HG03521 (cell line): ENCODE measurements around the gene TIMP2.

Experiments
- ATAC-seq: cut with Tn5 transposase; IDR thresholded peaks from one replicate; pipeline ENCODE4 v1.9.1; 2021; ENCODE audit warnings: mild to moderate bottlenecking, moderate library complexity; ENCODE audit not compliant: unreplicated experiment

Gene TIMP2

DNA sequence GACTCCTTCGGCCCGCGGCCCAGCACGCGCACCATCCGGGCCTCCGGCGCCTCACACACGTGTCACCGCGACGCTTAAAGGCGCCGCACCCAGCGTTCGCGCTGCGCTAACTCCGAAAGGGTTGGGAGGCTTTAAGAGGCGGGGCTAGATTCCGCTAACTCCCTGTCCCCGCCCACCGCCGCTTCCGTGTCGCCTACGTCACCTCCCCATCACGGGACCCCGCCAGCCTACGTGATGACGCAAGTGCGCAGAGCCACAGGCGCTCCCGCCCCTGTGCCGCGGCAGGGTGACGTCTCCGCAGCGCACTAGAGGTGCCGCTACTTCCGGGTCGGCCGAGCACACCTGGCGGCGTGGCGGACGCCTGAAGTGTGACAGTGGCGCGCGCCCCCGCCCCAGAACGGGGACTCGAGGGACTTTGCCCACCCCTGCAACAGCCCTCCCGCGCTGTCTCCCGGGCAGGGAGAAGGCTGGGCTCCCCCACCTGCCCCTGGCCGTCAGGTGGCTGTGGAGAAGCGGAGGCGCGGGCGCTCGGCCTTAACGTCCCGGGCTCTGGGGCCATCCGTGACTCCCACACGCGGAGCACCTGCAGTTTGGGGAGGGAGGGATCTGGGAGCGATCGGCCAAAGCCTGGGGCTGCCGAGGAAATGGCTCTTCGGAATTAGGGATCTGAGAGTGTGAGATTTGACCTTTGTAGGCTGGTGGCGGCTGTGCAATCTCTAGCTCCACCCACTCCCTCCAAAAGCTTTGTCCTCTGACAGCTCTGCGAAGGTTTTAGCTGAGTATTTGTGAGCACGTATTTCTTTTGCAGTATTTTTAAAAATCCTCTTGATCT, 84.2 kb downstream of the TIMP2 start, which contains the start of gene USP36:
USP36 (minus strand) TSS at position 35 of the 832 bp plus-strand sequence. CDS start 4,451 bp downstream, outside the sequence.
- ATAC-seq, result peak; percentile 88

DNA sequence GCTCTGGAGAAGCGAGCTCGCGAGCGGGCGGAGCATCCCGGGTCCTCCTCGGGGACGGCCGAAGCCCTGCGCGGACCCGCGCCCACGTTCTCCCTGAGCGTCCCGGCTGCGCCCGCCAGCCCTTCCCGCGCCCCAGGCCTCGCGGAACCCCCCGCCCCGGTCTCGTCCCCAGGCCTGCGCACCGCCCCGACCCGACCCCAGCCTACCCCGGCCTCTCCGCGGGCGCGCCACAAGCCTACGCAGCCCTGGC, 84.7 kb downstream of the TIMP2 start:
- no peak for ATAC-seq

DNA sequence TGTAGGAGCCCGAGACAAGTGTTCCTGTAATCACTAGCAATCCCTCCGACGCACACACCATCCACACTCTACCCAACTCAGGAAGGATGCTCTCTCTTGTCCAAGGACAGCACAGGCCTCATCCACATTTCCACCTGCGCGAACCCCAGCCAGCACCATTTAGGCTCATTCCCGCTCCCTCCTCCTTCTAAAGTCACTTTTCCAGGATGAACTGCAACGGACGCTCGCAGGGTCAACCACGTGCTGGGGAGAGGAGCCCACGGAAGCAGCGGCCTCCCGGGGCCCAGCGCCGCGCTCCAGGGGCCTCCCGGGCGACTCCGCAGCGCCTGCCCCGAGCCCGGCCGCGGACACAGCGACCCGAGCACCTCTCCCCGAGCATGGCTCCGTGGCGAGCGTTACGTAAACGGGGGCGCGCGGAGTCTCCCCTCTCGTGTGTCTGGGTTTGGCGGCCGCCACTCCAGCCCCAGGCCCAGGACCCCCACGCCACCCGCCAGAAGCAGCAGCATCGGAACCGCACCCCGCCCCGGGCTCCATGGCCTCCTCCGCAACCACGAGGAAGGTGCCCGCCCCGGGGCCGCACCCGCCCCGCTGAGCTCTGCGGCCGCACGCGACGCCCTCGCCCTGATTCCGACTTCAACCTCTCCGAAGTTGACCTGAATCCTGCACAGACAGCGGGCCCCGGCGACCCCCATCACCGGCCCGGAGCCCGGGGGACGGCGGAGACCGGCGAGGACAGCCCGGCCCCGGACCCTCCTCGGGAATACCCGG, 85.2 kb downstream of the TIMP2 start:
- peak; percentile 13 for ATAC-seq

DNA sequence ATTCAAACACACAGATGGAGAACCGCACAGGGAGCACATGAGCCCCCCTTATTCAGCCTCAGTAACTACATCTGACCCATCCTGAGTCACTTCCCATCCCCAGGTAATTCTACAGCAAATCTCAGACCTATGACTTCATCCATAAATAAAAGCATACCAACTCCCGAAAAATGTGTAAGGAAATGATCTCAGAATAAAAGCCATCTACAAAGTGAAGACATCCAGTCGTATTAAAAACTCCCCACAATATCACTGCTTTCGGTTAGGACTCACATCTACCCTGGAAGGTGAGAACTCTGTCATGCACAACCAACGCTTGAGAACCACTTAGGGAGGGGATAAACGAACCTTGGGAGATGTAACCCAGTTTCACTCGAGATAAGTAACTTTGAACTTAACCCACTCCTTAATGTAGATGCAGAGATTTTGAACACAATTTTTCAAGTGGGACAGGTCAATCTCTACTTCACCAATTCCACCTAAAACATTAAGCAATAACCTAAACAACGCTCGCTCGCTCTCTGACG, 85.9 kb downstream of the TIMP2 start:
- ATAC-seq, result no peak

DNA sequence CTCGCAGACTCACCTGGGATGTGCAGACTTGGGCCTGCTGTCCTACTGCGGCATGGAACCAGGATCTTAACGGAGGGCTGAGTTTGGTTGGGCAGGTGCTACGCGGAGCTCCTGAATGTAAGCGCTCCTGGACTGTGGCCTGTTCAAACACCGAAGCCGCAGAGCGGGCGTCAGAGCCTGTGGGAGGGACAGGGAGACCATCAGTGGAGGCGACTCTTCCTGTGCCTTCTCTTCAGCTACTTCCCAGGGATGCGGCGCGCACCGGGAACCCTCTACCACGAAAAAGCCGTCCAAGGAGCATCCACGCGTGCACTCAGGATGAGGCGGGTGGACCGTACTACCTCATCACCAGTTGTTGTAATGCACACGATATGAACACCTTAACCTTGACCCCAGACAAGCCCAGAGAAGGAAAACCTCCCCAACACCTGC, 86.6 kb downstream of the TIMP2 start:
- no peak for ATAC-seq

DNA sequence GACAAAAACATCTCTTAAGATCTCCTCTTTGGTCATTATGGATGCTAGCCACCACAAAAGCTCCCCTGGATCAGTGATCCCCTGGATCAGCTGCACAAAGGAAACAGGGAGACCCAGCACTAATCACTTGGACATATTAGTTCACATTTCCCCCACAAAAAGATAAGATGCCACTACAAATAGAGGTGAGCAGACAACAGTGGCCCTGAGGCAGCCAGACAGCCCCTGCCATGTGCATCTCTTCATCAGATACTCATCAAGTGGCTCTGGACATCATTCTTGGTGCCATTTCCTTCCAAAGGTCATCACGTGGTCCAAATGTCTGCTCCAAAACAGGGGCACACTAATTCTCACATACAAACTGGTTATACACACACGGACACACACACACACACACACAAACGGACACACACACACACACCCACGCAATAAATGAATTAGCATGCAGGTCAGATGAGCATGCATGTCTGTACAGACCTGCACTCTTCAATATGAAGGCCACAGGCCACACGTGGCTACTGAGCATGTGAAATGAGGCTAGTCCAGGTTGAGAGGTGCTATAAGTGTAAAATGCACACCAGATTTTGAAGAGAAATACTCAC, 88.7 kb downstream of the TIMP2 start:
- ATAC-seq, result no peak

DNA sequence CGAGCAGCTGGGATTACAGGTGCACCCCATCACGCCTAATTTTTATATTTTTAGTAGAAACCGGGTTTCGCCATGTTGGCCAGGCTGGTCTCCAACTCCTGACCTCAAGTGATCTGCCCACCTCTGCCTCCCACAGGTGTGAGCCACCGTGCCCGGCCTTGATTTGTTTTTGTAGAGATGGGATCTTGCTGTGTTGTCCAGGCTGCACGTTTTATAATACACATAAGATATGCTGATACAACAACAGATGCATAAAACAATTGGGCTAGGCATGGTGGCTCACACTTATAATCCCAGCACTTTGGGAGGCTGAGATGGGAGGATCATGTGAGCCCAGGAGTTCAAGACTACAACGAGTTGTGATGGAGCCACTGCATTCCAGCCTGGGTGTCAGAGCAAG, 90.6 kb downstream of the TIMP2 start:
- no peak for ATAC-seq

DNA sequence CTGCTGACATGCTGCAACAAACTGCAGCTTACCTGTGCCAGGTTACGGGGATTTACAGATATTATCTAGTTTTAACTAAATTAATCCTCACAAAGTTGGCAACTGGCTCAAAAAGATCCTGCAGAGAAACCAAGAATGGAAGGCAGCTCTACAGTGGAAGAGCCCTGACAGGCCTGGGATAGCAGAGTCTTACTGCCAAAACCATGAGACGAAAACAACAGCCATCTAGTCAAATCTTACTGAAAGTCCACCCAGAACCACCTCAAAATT, 92.7 kb downstream of the TIMP2 start:
- no peak for ATAC-seq

DNA sequence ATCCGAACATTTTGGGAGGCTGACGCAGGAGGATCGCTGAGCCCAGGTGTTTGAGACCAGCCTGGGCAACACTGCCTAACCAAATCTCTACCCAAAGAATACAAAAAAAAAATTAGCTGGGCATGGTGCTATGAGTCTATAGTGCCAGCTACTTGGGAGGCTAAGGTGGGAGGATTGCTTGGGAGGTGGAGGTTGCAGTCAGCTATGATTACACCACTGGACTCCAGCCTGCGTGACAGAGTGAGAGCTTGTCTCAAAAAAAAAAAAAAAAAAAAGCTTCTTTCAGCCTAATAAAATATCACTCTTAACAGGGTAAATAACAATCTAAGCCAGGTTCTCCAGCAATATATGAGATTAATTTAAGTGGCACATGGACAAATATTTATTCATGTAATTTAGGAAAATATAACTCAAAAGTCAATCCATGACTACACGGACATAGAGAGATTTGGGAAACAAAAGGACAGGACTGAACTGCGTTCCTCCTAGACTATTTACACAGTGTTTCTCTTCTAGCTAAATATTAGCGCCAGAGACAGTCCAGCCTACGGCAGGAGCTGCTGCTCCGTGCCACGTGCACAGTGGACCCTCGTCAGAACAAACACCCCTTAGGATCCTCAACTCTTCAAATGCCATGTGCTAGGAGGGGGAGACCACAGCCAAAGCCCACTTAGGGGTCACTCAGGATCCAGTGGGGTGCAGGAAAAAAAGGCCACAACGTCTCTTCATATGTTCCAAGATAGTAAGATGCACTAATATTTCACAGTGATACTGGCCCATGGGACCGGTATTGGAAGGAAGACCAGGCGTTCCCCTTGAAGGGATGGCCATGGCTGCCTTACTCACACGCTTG, 93.3 kb downstream of the TIMP2 start:
- no peak for ATAC-seq

DNA sequence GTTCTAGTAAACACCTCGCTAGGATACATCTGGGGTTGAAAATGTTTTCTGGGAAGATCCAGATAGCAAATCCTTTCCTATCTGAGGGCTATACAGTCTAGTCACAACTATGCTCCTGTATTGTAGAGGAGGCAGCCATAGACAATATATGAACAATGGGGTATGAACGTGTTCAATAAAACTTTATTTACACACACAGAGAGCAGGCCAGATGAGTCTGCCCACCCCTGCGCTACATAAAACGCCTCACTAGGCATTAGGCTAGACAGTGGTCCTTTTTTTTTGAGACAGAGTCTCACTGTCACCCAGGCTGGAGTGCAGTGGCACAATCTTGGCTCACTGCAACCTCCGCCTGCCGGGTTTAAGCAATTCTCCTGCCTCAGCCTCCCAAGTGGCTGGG, 95.7 kb downstream of the TIMP2 start:
- no peak for ATAC-seq

DNA sequence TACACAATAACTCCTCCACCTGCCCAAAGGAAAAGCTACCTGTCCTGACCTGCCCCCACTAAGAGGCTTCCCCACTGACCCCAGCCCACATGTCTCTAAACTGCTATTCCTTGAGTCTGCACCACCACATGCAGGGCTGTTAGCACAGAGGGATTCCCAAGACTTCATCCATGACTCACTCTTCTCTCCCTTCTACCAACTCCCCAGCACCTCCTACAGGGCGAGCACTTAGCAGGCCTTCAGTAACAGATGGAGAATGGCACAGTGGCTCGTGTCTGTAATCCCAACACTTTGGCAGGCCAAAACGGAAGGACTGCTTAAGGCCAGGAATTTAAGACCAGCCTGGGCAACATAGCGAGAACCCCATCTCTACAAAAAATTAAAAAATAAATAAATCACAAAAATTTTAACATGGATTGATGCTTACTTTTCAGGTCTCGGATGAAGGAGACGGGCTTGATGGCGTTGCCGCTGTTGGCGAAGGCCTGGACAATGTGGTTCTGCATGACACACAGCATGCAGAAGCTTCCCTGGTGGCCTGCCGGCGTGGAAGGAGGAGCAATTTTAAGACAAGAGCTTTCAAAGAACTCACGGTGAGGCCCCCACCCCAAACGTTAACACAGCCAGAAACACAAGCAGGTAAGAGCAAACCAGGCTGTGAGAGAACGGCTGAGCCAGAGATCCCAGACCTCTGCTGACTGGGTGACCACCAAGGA, 96.6 kb downstream of the TIMP2 start:
- ATAC-seq, result no peak

DNA sequence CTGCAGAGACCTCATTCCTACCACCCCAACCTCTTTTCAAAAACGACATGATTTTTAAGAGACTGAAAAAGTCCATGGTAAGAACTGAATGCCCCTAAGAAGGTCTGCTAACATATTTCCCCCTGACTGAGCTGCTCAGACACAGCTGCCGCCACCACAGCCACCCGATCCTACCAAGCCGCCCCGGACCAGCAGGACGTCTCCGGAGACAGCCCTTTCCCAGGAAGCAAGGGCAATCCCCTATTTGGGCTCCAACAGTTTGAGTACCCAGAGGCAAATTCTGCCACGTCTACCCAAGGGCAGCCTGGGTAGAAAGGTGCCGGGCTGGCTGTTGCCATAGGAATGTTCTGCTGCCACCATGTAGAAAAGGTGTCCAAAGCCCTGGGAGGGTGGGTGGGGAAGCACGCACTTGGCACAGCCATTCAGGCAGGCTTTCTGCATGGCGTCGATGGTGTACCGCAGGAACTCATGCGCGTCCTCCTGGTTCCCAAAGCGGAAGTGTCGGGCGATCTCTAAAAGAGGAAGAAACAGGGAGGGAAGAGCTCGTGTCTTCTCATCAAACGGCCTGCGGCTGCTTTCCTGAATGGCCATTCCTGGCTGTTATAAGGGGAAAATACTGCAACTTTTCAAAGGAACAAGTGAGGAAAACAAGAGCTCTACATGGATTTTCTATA, 98.2 kb downstream of the TIMP2 start:
- no peak for ATAC-seq

DNA sequence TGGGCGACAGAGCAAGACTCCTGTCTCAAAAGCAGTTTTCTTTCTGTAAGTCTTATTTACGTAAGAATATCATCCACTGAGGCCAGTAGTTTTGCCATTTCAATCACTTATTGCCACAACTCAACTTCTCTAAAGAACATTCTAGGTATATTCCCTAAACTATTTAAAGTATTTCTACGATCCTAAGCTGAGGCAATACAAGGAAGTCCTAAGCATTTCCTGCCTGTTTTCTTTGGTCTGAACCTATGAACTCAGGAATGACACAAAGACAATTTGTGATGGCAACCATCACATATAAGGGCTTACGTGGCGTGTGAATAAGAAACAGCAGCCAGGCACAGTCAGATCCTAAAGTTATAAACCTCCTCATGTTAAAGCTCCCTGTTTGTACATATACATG, 98.8 kb downstream of the TIMP2 start:
- ATAC-seq, result no peak

DNA sequence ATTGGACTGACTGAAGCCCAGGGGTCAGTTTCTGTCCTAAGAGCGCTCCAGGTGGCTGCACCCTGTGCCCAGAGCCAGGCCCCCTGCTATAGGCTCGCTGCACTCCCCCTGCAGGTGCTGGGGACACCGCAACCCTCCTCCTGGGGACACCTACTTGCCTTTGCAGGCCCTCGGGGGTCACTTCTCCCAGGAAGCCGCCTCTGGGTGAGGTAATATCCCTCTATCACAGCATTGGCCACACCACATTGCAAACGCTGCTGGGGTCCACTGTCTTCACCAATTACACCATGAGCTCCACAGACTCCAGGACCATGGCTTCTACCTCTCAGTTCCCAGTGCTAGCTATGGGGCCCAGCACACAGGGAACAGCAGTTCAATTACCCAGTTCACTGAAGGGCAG, 99.5 kb downstream of the TIMP2 start:
- ATAC-seq, result no peak

DNA sequence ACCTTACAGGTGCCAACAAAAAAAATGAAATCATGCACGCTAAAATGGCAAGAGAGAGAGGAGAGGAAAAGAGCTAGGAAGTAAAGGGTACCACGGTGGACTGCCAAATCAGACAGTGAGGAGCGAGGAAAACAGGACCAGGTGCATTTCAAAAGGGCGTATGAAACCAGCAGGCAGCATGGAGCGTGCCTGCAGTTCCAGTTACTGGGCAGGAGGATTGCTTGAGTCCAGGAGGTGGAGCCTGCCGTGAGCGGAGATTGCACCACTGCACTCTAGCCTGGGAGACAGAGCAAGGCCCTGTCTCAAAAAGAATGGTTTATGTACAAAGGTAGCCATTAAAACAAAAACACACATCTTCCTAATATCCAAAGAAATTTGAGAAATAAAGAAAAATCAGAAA, 100.9 kb downstream of the TIMP2 start:
- ATAC-seq, result no peak

DNA sequence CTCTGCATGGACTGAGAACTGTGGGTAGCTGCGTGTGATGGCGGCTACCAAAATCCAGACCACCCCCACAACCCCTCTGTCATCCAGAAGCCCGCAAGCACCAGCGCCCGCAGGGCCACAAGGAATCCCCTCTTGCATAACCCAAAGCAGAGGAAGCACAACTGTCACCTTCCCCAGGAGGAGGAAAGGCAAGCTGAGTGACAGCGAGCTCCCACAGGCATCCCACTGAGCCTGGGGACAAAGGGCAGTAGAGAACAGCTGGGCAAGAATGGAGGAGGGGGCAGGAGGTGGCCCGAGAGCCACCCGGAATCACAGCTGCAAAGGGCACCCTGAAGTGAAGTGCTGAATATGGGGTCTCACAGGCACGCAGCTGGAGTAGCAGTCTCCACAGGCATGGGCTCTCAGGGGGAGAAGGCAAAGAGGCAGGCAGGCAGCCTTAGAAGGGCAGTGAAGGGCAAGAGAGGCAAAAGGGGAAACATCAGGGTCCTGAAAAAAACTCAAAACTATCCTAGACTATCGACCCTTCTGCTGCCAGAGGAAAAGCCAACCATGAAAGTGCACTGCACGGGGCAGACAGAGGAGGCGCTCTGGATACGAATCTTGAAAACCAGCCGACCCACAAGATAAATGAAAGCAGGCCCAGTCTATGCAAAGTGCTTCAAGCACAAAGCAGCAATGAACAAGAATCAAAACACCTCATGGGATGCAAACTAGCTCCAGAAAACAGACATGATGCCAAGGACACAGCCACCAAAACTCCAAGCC, 101.7 kb downstream of the TIMP2 start:
- ATAC-seq, result no peak

DNA sequence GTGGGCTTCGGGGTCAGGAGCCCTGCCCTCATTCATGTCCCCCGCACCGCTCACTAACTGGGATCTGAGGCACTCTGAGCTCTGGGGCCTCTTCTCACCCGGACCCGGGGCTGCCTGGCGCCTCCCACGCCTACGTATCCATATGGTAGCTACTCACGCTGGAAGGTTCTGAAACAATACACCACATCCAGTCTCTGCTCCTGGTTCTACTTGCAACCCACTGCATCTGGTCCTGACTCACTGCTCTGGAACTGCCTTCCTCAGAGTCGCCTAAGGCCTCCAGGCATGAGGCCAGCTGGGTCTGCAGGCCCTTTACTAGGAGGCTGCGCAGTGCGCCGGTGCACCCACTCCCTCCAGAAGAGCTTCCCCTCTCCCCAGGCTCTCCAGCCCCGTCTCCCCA, 102.6 kb downstream of the TIMP2 start:
- no peak for ATAC-seq

DNA sequence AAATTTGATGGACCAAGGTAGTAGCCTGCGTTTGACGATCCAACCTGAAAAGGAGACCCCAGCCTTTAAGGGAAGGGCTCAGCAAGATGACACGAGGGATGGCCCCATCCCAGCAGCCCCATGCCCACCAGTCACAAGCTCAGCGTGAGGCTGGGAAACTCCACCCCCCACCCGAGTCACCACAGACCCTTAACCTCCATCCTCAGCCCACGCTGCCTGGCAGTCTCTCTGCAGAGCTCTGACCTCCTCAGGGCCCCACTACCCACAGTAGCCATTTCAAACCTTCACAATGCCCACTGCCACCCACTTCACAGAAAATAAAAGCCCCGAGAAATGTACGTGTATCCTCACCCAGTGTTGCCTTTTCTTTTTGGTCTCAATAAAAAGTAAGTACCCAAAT, 103.2 kb downstream of the TIMP2 start:
- no peak for ATAC-seq

DNA sequence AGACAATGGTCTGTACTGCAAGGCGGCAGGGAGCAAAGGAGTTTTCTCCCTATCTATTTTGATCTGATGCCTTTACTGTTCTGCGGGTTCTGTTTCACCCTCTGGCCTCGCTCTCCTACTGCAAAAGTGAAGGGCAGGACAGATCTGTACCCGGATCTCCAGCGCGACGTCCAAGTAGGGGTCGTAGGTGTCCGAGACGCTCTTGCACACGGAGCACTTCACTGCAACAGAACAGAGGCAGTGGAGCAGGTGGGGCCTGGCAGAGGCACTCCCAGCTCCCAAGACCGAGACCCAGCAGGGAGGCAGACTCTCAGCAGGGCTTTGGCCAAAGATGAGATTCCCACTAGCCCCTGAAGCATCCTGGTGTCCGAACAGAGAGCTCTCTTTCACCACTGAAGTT, 104.3 kb downstream of the TIMP2 start:
- ATAC-seq, result no peak
